ENCODE results near the gene PRCC. TPM values are rescaled to one million over a fixed set of nuclear protein-coding genes. Genes with fewer than 3 reads are reported as not detected.
A peak's percentile ranks its signal among the peaks of the same experiment; 100 is the strongest.

The PRCC gene
- total and polyA plus RNA-seq, 2 of the 13 experiments (the other 11 are each of a cell fraction or from before 2014, with no cell fraction given) = 24.2 to 40.5 TPM

GRCh38 chr1:156746728-156747631, 20.4 kb upstream of the PRCC start (continued):
- TF ChIP-seq AFF4 (CRISPR knock-in tag; IDR thresholded peaks at IDR 0.05) (no peak), POGK (CRISPR knock-in tag; conservative IDR thresholded peaks at IDR 0.05) (no peak), TMF1 (CRISPR knock-in tag; IDR thresholded peaks at IDR 0.05; ENCODE audit: low read depth) (no peak), FOXP4 (CRISPR knock-in tag; IDR thresholded peaks at IDR 0.05) (no peak), PPARG (CRISPR knock-in tag; conservative IDR thresholded peaks at IDR 0.05) (no peak; the same call in 1 of the 2 replicates), ZNF709 (CRISPR knock-in tag; IDR thresholded peaks at IDR 0.05) (no peak), ZBTB37 (CRISPR knock-in tag; IDR thresholded peaks at IDR 0.05) (no peak), ZFP62 (CRISPR knock-in tag; IDR thresholded peaks at IDR 0.05) (no peak), ESRRA (CRISPR knock-in tag; IDR thresholded peaks at IDR 0.05; ENCODE audit: low read depth) (no peak), SP4 (CRISPR knock-in tag; IDR thresholded peaks at IDR 0.05) (peak; percentile 16; the same call in 1 of the 2 replicates), ZNF251 (CRISPR knock-in tag; IDR thresholded peaks at IDR 0.05) (no peak), YEATS2 (CRISPR knock-in tag; IDR thresholded peaks at IDR 0.05; ENCODE audit: borderline replicate concordance) (peak; percentile 51; the same call in 1 of the 2 replicates), MTF2 (CRISPR knock-in tag; IDR thresholded peaks at IDR 0.05; ENCODE audit: borderline replicate concordance) (no peak), ARNT (IDR thresholded peaks at IDR 0.05) (no peak), E2F5 (CRISPR knock-in tag; conservative IDR thresholded peaks at IDR 0.05) (no peak; the same call in 1 of the 2 replicates), ISL2 (CRISPR knock-in tag; IDR thresholded peaks at IDR 0.05) (no peak), ZNF7 (CRISPR knock-in tag; IDR thresholded peaks at IDR 0.05) (no peak), ZNF44 (CRISPR knock-in tag; IDR thresholded peaks at IDR 0.05) (no peak), RBFOX2 (IDR thresholded peaks at IDR 0.05; ENCODE audit: low read depth, low read length) (peak; percentile 64), NAIF1 (CRISPR knock-in tag; IDR thresholded peaks at IDR 0.05; ENCODE audit: borderline replicate concordance) (no peak)
